IMR-90 (cell line): ENCODE measurements around the gene RFXANK. TPM values are rescaled to one million over a fixed set of nuclear protein-coding genes. Genes with fewer than 3 reads are reported as not detected.
A peak's percentile ranks its signal among the peaks of the same experiment; 100 is the strongest.

Experiments used
- ATAC-seq: fragments of 200-7000 bp; cut with Tn5 transposase; 2 replicates; pipeline ENCODE4 v1.9.1; 2020; ENCODE audit warnings: low read depth, mild to moderate bottlenecking, moderate library complexity
- BruUV-seq: library from RNA; stranded (reverse); fragments of 400-500 nt; replicated peaks from 2 replicates; lab custom pipeline; 2021; lab: Mats Ljungman, UMichigan
- CTCF ChIA-PET: fragments of 300-600 bp; formaldehyde crosslinking; extraction: SDS; loops from one replicate; lab custom pipeline; 2021; ENCODE audit warnings: antibody characterized with exemption; lab: Yijun Ruan, JAX
- POLR2A ChIA-PET: fragments of 300-600 bp; sonication (Branson Sonifier 250); formaldehyde crosslinking; loops from one replicate; lab custom pipeline; 2022; ENCODE audit warnings: antibody characterized with exemption; ENCODE audit not compliant: unreplicated experiment; lab: Charles Lee
- DNase-seq: peaks from one replicate; pipeline ENCODE4 v3.0.0; 2013
- H2AFZ ChIP-seq: replicated peaks from 2 replicates; pipeline ENCODE3; 2013; ENCODE audit warnings: low read length, mild to moderate bottlenecking; ENCODE audit not compliant: poor library complexity
- H2AK5ac ChIP-seq: 2 replicates; pipeline ENCODE4 v1.6.1; 2013; ENCODE audit warnings: low read depth, low read length, inconsistent platforms
- H2AK9ac ChIP-seq: replicated peaks from 2 replicates; pipeline ENCODE3; 2013; ENCODE audit warnings: mild to moderate bottlenecking, low read depth, low read length, moderate library complexity; ENCODE audit not compliant: poor library complexity
- H2BK120ac ChIP-seq: 2 replicates; pipeline ENCODE4 v1.6.1; 2013; ENCODE audit warnings: low read depth, low read length, inconsistent platforms
- H2BK15ac ChIP-seq: 3 replicates; pipeline ENCODE4 v1.6.1; 2013; ENCODE audit warnings: low read depth, low read length, inconsistent platforms
- H2BK20ac ChIP-seq: 2 replicates; pipeline ENCODE4 v1.6.1; 2013; ENCODE audit warnings: low read depth, mild to moderate bottlenecking, inconsistent platforms, low read length, moderate library complexity
- H2BK5ac ChIP-seq: 2 replicates; pipeline ENCODE4 v1.6.1; 2013; ENCODE audit warnings: mild to moderate bottlenecking, low read depth, low read length, inconsistent platforms; ENCODE audit not compliant: poor library complexity, severe bottlenecking
- H3K14ac ChIP-seq: replicated peaks from 2 replicates; pipeline ENCODE4 v1.6.1; 2013; ENCODE audit warnings: low read depth, low read length, inconsistent platforms
- H3K18ac ChIP-seq: 2 replicates; pipeline ENCODE4 v1.6.1; 2013; ENCODE audit warnings: low read depth, low read length, control low read depth
- H3K23ac ChIP-seq: 2 replicates; pipeline ENCODE4 v1.6.1; 2013; ENCODE audit warnings: low read depth, low read length, inconsistent platforms
- H3K27ac ChIP-seq: 2 replicates; pipeline ENCODE4 v1.5.1; 2013; ENCODE audit warnings: mild to moderate bottlenecking, control low read depth, low read length; ENCODE audit not compliant: insufficient read depth
- H3K27me3 ChIP-seq: 2 replicates; pipeline ENCODE4 v1.6.1; 2013; ENCODE audit warnings: low read length; ENCODE audit not compliant: control insufficient read depth, insufficient read depth
- H3K36me3 ChIP-seq: 2 replicates; pipeline ENCODE4 v1.6.1; 2013; ENCODE audit warnings: low read length, mixed read lengths; ENCODE audit not compliant: control insufficient read depth, insufficient read depth
- H3K4ac ChIP-seq: 2 replicates; pipeline ENCODE4 v1.6.1; 2013; ENCODE audit warnings: low read depth, low read length, inconsistent platforms
- H3K4me1 ChIP-seq: 2 replicates; pipeline ENCODE4 v1.6.1; 2013; ENCODE audit warnings: low read length, mixed read lengths; ENCODE audit not compliant: control insufficient read depth, insufficient read depth
- H3K4me2 ChIP-seq: 2 replicates; pipeline ENCODE4 v1.6.1; 2013; ENCODE audit warnings: low read depth, mild to moderate bottlenecking, control low read depth, low read length, moderate library complexity
- H3K4me3 ChIP-seq: 2 replicates; pipeline ENCODE4 v1.5.1; 2013; ENCODE audit warnings: low read depth, mild to moderate bottlenecking, control low read depth, low read length, moderate library complexity; ENCODE audit not compliant: insufficient read depth
- H3K56ac ChIP-seq: 2 replicates; pipeline ENCODE4 v1.6.1; 2013; ENCODE audit warnings: low read length, inconsistent platforms; ENCODE audit not compliant: insufficient read depth; ENCODE audit errors: extremely low read depth
- H3K79me1 ChIP-seq, 2 experiments: 2 replicates each; pipeline ENCODE4 v1.6.1; 2013; ENCODE audit warnings: low read length in 2 of 2, inconsistent platforms in 1 of 2, low read depth in 1 of 2
- H3K9ac ChIP-seq: 2 replicates; pipeline ENCODE4 v1.6.1; 2013; ENCODE audit warnings: low read depth, low read length, control low read depth
- H3K9me1 ChIP-seq: 2 replicates; pipeline ENCODE4 v1.6.1; 2013; ENCODE audit warnings: low read length, inconsistent platforms; ENCODE audit not compliant: insufficient read depth
- H3K9me3 ChIP-seq: 2 replicates; pipeline ENCODE4 v1.6.1; 2013; ENCODE audit warnings: low read length; ENCODE audit not compliant: control insufficient read depth, insufficient read depth
- H4K20me1 ChIP-seq: 2 replicates; pipeline ENCODE4 v1.6.1; 2013; ENCODE audit warnings: low read length, inconsistent platforms; ENCODE audit not compliant: insufficient read depth
- H4K5ac ChIP-seq: 2 replicates; pipeline ENCODE4 v1.6.1; 2013; ENCODE audit warnings: mild to moderate bottlenecking, low read depth, low read length, control low read depth
- H4K8ac ChIP-seq, 2 experiments: 2 replicates each; pipeline ENCODE4 v1.6.1; 2013; ENCODE audit warnings: low read depth in 2 of 2, low read length in 2 of 2, control low read depth in 1 of 2, inconsistent platforms in 1 of 2
- H4K91ac ChIP-seq: 2 replicates; pipeline ENCODE4 v1.6.1; 2013; ENCODE audit warnings: low read depth, low read length, inconsistent platforms; ENCODE audit not compliant: insufficient read depth
- BHLHE40 ChIP-seq: fragments of 150-350 bp; IDR thresholded peaks from 2 replicates; pipeline ENCODE4 v1.6.1; 2016; ENCODE audit warnings: mild to moderate bottlenecking, low read depth, low read length
- CEBPB ChIP-seq: IDR thresholded peaks from 2 replicates; pipeline ENCODE4 v1.6.1; 2012; ENCODE audit warnings: low read depth, low read length, improper control_type of control experiment
- CHD1 ChIP-seq: IDR thresholded peaks from 2 replicates; pipeline ENCODE4 v1.6.1; 2012; ENCODE audit warnings: low read depth, low read length, improper control_type of control experiment
- CTCF ChIP-seq: conservative IDR thresholded peaks from 2 replicates; pipeline ENCODE4 v1.5.1; 2012; ENCODE audit warnings: mild to moderate bottlenecking, low read depth, low read length, improper control_type of control experiment
- ELK1 ChIP-seq: fragments of 150-350 bp; IDR thresholded peaks from 2 replicates; pipeline ENCODE4 v1.6.1; 2016; ENCODE audit warnings: low read depth, mild to moderate bottlenecking, low read length, moderate library complexity, borderline replicate concordance
- FOS ChIP-seq: fragments of 150-350 bp; IDR thresholded peaks from 2 replicates; pipeline ENCODE4 v1.6.1; 2016; ENCODE audit warnings: low read depth, low read length
- MAFK ChIP-seq: IDR thresholded peaks from 2 replicates; pipeline ENCODE4 v1.6.1; 2012; ENCODE audit warnings: low read depth, low read length, improper control_type of control experiment
- MAZ ChIP-seq: IDR thresholded peaks from 2 replicates; pipeline ENCODE4 v1.6.1; 2012; ENCODE audit warnings: low read depth, mild to moderate bottlenecking, low read length, improper control_type of control experiment, moderate library complexity, borderline replicate concordance
- MXI1 ChIP-seq: IDR thresholded peaks from 2 replicates; pipeline ENCODE4 v1.6.1; 2012; ENCODE audit warnings: low read depth, mild to moderate bottlenecking, low read length, moderate library complexity, borderline replicate concordance
- NFE2L2 ChIP-seq: fragments of 150-350 bp; IDR thresholded peaks from 2 replicates; pipeline ENCODE4 v1.6.1; 2016; ENCODE audit warnings: low read depth, mild to moderate bottlenecking, low read length
- POLR2A ChIP-seq: IDR thresholded peaks from 2 replicates; pipeline ENCODE4 v1.6.1; 2012; ENCODE audit warnings: mild to moderate bottlenecking, low read depth, low read length
- RAD21 ChIP-seq: IDR thresholded peaks from 2 replicates; pipeline ENCODE4 v1.6.1; 2012; ENCODE audit warnings: low read length, improper control_type of control experiment
- RCOR1 ChIP-seq: IDR thresholded peaks from 2 replicates; pipeline ENCODE4 v1.6.1; 2012; ENCODE audit warnings: mild to moderate bottlenecking, low read length, improper control_type of control experiment; ENCODE audit not compliant: insufficient replicate concordance
- RFX5 ChIP-seq: IDR thresholded peaks from 2 replicates; pipeline ENCODE4 v1.8.0; 2012; ENCODE audit warnings: low read depth, mild to moderate bottlenecking, low read length, moderate library complexity
- SMC3 ChIP-seq: fragments of 150-350 bp; IDR thresholded peaks from 2 replicates; pipeline ENCODE4 v1.6.1; 2016; ENCODE audit warnings: low read depth, mild to moderate bottlenecking, antibody characterized with exemption, low read length, moderate library complexity
- USF2 ChIP-seq: fragments of 150-350 bp; IDR thresholded peaks from 2 replicates; pipeline ENCODE4 v1.6.1; 2017; ENCODE audit warnings: mild to moderate bottlenecking, antibody characterized with exemption, low read length, low read depth
- WGBS, 2 experiments: methylation state at CpG; one replicate each; pipeline versions ENCODE4 v1.1.5 to v1.1.7; 2013; ENCODE audit warnings: missing lambda C conversion rate in 2 of 2; ENCODE audit not compliant: insufficient read length in 1 of 2; ENCODE audit errors: extremely low coverage in 2 of 2; 5-methylcytosine and 5-hydroxymethylcytosine counted together
- dilution Hi-C: fragments of 300-500 bp; cut with HindIII; formaldehyde crosslinking; loops from one replicate; pipeline ENCODE4 v1.14.3; 2018; ENCODE audit warnings: low sequenced_read_pairs; ENCODE audit not compliant: unreplicated experiment
- in situ Hi-C: fragments of 300-500 bp; cut with MboI; formaldehyde crosslinking; loops from 3 replicates; pipeline ENCODE4 v1.14.3; 2019; ENCODE audit warnings: low sequenced_read_pairs, inconsistent platforms, mixed read lengths
- intact Hi-C: fragments of 100-400 bp; cut with micrococcal nuclease; formaldehyde crosslinking; loops from 2 replicates; pipeline ENCODE4 v1.10.0; 2022
- polyA plus RNA-seq, 3 experiments: library from polyadenylated mRNA; depleted of rRNA; stranded (reverse); fragments of >200 nt; gene quantifications; 2 replicates each; pipeline ENCODE4 v1.2.3, GENCODE V29; 2012; ENCODE audit warnings: low replicate concordance in 1 of 3
- total RNA-seq: library from RNA; depleted of rRNA; stranded (reverse); fragments of >200 nt; gene quantifications from 2 replicates; pipeline ENCODE4 v1.2.3, GENCODE V29; 2012

Gene RFXANK
- total and polyA plus RNA-seq, 2 of the 4 experiments (the other 2 are of a cell fraction): 68.3 to 97.8 TPM

- ATAC-seq: no peak
- no peaks in the 10 kb centered on the region for H3K9me3 ChIP-seq
- H3K9ac ChIP-seq: no peak overlapping the region
- H3K27me3 ChIP-seq: no peaks in the 10 kb centered on the region
- no peak overlapping the region for H2AFZ ChIP-seq
- TF ChIP-seq RFX5: no peak
- TF ChIP-seq CHD1: no peak
- TF ChIP-seq RCOR1: no peak
- no peak for TF ChIP-seq MAFK
- no peak for TF ChIP-seq CEBPB
- no peak for TF ChIP-seq FOS
- TF ChIP-seq MAZ: no peak
- no peak for TF ChIP-seq MXI1
- no peak for TF ChIP-seq CTCF
- TF ChIP-seq POLR2A: no peak
- TF ChIP-seq BHLHE40: no peak
- no peak for TF ChIP-seq USF2
- TF ChIP-seq SMC3: no peak
- TF ChIP-seq ELK1: no peak
- no peak for TF ChIP-seq RAD21
- no peak for TF ChIP-seq NFE2L2
- H3K27ac ChIP-seq: no peak overlapping the region
- no peaks in the 10 kb centered on the region for H3K79me1 ChIP-seq
- in situ Hi-C loops (no loop called here), dilution Hi-C loops (no loop called here), intact Hi-C loops (loop anchor here (10.0 kb wide), 1 partner anchor 180 kb away; the partner anchor contains the start of genes MAU2 and SUGP1)
- no peak overlapping the region for H3K23ac ChIP-seq
- no peak overlapping the region for H3K4me3 ChIP-seq
- peak overlapping the region in 1 of 2 experiments; percentile 96; a peak in 1 of 4 replicates for H4K8ac ChIP-seq
- H2AK9ac ChIP-seq: no peak overlapping the region
- H2BK120ac ChIP-seq: no peak overlapping the region
- no peak overlapping the region for H3K56ac ChIP-seq
- no peak overlapping the region for H3K18ac ChIP-seq
- no peak overlapping the region for H3K4me2 ChIP-seq
- H4K5ac ChIP-seq: no peak overlapping the region; the same call in 1 of the 2 replicates
- WGBS, 2 experiments: no CpG with 5 or more reads among the region's 17 CpGs
- H4K20me1 ChIP-seq: no peaks in the 10 kb centered on the region
- DNase-seq: no peak
- H2BK5ac ChIP-seq: no peak overlapping the region
- ChIA-PET POLR2A (interaction anchor here (0.6 kb wide), 1 partner anchor 22 kb away, joined by 4 read pairs; no protein-coding TSS in a partner anchor), CTCF (interaction anchor here (0.6 to 1.5 kb wide), 4 partner anchors 9 to 131 kb away, joined by 3 to 12 read pairs (median 4); no protein-coding TSS in a partner anchor)
- no peak overlapping the region for H2AK5ac ChIP-seq
- no TSS peak for BruUV-seq
- no peak overlapping the region for H2BK15ac ChIP-seq
- H4K91ac ChIP-seq: no peak overlapping the region
- H3K4me1 ChIP-seq: peaks cover 2% of the 10 kb centered on the region; the same call in 1 of the 2 replicates
- no peak overlapping the region for H3K14ac ChIP-seq
- no peaks in the 10 kb centered on the region for H3K9me1 ChIP-seq
- peaks cover 12% of the 10 kb centered on the region for H3K36me3 ChIP-seq
- no peak overlapping the region for H2BK20ac ChIP-seq
- no peak overlapping the region for H3K4ac ChIP-seq
These were observed 46.8 kb upstream of the RFXANK start for GRCh38 chr19:19145281-19145680.
